ENCODE results near the gene PARS2.
A peak's percentile ranks its signal among the peaks of the same experiment; 100 is the strongest.

Gene PARS2

GRCh38 chr1:54736685-54737084 is 27.6 kb downstream of the PARS2 start:
- DNase-seq (ENCODE audit: low spot score): no peak

GRCh38 chr1:54728027-54728426 is 36.3 kb downstream of the PARS2 start:
- no peak for DNase-seq (ENCODE audit: low spot score)

DNA sequence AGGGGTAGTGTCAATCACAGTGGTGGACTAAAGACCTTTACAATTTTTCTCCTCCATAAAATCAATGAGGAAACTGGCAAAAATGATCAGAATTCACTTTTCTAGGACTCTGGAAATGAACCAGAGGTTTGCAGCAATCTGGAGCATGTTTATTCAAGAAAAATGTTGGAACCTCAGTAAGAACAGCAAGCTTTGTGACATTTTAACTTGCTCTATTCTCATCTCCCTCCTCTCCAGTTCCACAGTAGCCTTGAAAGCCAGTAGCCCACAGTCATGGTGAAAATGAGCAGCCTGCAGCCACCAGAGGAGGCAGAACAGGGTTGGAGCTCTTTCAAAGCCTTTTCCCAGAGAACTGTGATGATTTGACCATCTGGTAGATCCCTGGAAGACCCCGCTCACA is 39.6 kb downstream of the PARS2 start:
- no peak for DNase-seq (ENCODE audit: low spot score)

GRCh38 chr1:54723985-54724384 is 40.3 kb downstream of the PARS2 start:
- no peak for DNase-seq (ENCODE audit: low spot score)

GRCh38 chr1:54721719-54722118 is 42.6 kb downstream of the PARS2 start:
- no peak for DNase-seq (ENCODE audit: low spot score)

DNA sequence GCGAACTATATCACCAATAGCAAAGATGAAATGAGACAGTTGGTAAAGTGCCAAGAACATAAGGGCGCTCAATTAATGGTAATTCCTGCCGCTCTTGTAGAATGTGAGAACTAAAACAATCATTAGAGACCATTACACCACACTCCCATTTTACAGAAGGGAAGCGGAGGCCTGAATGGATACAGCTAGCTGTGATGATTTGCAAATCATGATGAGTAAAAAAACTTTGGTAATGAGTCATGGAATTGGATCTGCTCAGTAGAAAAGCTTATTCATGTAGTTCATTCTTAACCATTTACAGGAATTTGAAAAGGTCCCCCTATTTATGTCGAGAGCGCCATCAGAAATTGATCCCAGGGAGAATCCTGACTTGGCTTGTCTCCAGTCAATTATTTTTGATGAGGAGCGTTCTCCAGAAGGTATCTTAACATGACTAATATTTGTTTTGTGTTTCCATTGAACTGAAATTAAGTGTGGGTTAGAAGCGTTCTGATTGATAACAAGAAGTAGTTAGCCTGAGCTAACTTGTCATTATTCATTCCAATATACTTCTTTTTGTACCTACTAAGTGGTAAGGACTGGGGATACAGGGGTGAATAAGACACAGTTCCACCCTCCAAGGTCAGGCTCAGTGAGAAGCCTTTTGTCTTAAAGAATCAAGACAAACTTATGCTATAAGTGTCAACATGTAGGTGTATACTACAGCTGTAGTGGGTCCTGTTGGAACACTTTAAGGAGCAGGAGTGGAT is 47.9 kb downstream of the PARS2 start:
- no peak for DNase-seq (ENCODE audit: low spot score)

DNA sequence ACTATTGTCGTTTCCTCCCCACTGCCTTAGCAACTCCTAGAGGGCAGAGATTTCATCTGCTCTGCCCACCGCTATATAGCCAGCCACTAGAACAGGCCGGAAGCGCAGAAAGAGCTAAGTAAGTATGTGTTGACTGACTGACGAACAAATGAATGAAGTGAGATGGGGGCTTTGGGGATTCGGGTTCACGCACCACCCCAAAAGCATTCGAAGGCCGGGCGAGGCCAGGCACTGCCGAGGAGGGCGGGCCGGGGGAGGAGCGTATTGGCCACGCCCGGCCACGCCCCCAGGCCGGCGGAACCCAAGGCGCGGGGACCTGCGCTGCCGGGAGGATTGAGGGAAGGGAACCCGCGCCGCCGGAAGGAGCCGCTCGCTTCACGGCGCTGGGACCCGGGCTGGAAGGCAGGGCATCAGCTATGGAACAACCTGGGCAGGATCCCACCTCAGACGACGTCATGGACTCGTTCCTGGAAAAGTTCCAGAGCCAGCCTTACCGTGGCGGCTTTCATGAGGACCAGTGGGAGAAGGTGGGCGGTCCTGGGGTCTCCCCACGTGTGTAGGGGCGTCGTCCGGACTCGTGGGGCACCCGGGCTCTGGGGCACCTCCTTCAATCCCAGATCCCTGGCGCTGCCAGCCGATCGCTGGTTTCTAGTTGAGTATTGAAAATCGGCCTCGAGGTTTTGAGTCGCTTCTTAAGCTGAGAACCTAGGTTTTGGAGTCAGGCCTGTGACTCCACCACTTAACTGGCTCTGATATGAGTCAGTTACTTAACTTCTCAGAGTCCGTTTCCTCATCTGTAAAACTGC is 48.6 kb downstream of the PARS2 start, which contains the start of gene TTC4:
TSS of gene TTC4 (plus strand) at position 369 of the 806 bp plus-strand sequence. CDS start at position 417, 48 bp downstream.
- DNase-seq (ENCODE audit: low spot score): peak; percentile 96

GRCh38 chr1:54714881-54715492 is 49.3 kb downstream of the PARS2 start:
- no peak for DNase-seq (ENCODE audit: low spot score)

DNA sequence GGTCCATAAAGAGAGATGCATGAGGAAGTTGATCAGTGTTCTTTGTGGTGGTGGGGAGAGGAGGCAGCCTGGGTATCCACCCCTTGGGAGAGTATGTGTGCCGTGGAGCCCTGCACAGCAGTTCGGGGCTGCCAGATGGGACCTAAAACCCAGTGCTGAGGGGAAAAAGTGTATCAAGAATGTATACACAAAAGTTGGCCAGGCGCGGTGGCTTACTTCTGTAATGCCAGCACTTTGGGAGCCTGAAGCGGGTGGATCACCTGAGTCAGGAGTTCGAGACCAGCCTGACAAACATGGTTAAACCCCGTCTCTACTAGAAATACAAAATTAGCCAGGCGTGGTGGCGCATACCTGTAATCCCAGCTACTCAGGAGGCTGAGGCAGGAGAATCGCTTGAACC is 52.8 kb downstream of the PARS2 start:
- DNase-seq (ENCODE audit: low spot score): no peak

DNA sequence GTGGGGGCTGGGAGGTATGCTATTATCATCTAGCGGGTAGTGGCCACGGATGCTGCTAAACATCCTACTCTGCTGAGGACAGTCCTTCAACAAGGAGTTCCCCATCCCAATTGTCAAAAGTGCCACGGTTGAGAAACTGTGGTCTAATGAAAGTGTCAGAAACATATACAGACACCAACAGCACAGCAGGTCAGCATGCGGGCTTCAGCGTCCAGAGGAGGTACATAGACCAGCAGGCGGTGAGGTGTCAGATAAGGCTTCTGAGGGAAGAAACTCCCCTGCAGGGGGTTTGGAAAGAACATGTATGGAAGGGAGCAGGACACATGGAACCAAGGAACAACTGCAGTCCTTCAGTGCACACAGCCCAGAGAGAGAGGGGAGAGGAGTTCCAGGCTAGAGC is 53.5 kb downstream of the PARS2 start:
- no peak for DNase-seq (ENCODE audit: low spot score)

DNA sequence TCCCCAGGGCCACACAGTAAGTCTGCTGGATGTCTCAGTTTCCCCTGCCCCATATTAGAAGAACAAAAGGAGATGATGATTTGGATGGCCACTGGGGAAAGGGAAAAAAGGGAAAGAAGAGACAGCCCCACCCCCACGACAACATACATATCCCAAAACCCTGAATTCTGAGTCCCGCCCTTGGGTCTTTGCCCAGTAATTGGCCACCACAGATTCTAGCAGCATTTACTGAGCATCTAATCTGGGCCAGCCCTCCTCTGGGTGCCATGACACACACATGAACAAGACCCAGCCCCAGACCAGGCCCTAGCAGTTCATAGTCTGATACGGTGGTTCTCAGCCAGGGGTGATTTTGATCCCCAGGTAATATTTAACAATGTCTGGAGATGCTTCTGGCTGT is 53.9 kb downstream of the PARS2 start:
- DNase-seq (ENCODE audit: low spot score): no peak

DNA sequence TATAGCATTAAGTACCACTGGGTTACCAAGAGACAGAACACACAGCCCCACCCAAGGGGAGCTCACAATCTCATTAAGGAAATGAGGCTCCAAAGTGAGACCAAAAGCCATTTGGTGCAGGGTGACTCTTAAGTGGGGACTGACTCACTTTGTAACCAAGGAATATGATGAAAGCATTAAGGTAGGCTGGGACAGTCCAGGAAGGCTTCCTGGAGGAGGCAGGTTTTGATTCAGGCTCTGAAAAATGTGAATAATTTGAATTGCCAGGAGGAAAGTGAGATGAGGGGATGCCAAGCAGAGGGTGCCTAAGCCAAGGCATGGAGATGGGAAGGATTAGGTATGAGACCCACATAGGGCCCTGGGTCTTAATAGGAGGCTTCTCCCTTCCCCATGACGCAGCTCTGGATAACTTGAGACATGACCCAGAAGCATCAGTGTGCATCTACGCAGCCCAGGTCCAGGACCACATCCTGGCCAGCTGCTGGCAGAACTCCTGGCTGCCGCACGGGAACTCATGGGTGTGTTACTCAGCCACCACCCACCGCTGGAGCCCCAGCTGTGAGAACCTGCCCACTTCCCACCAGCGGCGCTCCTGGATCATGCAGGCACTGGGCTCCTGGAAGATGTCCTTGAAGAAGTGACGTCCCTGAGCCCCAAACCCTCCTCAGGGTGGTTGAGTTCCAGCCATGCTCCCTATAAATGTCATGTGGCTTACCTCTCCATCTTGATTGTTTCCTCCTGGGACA is 54.6 kb downstream of the PARS2 start:
- no peak for DNase-seq (ENCODE audit: low spot score)

GRCh38 chr1:54708385-54708784 is 55.9 kb downstream of the PARS2 start:
- DNase-seq (ENCODE audit: low spot score): no peak

All from D341Med (cell line).